IPS-18c (cell line): Measurements from ENCODE around the gene SF3A2.
A peak's percentile ranks its signal among the peaks of the same experiment; 100 is the strongest.

Experiments used
- H3K4me3 ChIP-seq: 2 replicates; pipeline ENCODE4 v1.7.0; 2013; ENCODE audit warnings: low read depth, mild to moderate bottlenecking, low read length, moderate library complexity; ENCODE audit not compliant: insufficient read depth
- H3K9me3 ChIP-seq: one replicate; pipeline ENCODE4 v1.6.1; 2013; ENCODE audit warnings: mild to moderate bottlenecking, low read length, moderate library complexity; ENCODE audit not compliant: control insufficient read depth, insufficient read depth

The SF3A2 gene, protein sequence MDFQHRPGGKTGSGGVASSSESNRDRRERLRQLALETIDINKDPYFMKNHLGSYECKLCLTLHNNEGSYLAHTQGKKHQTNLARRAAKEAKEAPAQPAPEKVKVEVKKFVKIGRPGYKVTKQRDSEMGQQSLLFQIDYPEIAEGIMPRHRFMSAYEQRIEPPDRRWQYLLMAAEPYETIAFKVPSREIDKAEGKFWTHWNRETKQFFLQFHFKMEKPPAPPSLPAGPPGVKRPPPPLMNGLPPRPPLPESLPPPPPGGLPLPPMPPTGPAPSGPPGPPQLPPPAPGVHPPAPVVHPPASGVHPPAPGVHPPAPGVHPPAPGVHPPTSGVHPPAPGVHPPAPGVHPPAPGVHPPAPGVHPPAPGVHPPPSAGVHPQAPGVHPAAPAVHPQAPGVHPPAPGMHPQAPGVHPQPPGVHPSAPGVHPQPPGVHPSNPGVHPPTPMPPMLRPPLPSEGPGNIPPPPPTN

GRCh38 chr19:2236314-2237050, at the start of gene SF3A2, which contains the start of gene PLEKHJ1:
Gene SF3A2 (plus strand): TSS chr19:2236824. CDS start chr19:2243419, 6,595 bp downstream.
Gene PLEKHJ1 (minus strand): TSS chr19:2236329. CDS start chr19:2236248, 81 bp downstream.
- Histone ChIP-seq H3K9me3 (no peaks in the 10 kb centered on the region), H3K4me3 (peak within 1 kb of the TSS; percentile 91)

DNA sequence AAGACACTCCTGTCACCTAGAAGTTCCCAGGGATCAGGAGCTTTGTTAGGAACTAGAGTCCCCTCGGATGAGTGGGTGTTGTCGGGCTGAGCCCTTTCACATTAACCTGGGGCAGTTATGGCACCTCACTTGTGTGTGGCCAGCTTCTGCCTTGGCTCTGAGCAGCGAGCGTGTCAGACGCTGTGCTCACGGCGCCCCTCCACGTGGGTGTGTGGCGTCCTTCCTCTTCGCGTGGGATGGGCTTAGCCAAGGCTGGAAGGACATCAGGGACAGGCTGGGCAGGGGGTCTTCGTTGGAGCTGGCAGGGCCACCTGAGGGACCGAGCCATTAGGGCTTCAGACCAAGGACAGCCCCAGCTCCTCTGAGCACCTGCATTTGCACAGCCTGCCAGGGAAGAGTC, 49.5 kb upstream of the SF3A2 start:
- Histone ChIP-seq H3K4me3 (no peak overlapping the region), H3K9me3 (no peaks in the 10 kb centered on the region)

DNA sequence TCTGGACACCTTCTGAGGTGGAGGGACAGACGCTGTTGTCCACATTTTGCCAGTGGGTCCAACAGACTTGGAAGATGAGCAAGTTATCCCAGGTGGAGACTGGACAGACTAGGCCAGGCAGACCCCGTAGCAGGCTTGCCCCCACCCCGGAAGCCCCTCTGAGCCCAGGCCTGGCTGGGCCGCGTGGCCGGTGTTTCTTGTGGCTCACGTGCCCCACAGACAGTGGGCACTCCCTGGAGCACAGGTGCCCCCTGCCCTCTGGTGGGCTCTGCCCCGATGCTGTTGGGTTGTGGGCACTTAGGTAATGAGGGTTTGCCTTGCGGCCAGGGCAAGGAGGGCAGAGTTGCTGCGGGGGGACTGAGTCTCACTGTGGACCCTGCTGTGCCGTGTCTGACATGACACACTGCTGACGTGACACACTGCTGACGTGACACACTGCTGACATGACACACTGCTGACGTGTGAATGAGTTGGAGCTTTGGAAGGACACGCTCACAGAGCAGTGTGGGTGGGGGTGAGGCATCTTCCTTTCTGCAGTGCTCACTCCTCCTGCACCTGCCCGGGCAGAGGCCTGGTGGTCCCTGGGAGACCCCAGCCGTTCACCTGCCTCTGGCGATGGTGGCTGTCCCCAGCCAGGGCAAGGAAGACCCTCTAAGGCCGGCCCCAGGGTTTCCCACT, 47.8 kb upstream of the SF3A2 start:
- Histone ChIP-seq H3K9me3 (no peaks in the 10 kb centered on the region), H3K4me3 (no peak overlapping the region)

DNA sequence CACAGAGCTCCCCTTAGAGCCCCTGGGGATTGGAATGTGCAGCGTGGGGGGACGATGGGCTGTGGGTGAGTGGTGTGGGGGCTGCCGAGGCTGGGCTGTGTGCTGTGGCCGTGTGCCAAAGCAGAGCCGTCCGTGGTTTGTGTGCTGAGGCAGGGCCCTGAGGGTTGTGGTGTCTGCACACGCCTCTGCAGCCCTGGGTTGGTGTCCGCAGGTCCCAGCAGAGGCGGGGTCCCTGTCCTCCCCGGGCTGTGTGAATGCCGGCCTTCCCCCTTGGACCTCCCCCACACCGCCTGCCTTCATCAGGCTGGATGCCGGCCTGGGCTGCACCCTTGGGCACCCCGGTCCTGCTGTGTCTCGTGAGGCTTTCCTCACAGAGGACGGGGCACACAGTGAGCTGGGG, 46.7 kb upstream of the SF3A2 start:
- H3K4me3 ChIP-seq, result no peak overlapping the region
- no peaks in the 10 kb centered on the region for H3K9me3 ChIP-seq

DNA sequence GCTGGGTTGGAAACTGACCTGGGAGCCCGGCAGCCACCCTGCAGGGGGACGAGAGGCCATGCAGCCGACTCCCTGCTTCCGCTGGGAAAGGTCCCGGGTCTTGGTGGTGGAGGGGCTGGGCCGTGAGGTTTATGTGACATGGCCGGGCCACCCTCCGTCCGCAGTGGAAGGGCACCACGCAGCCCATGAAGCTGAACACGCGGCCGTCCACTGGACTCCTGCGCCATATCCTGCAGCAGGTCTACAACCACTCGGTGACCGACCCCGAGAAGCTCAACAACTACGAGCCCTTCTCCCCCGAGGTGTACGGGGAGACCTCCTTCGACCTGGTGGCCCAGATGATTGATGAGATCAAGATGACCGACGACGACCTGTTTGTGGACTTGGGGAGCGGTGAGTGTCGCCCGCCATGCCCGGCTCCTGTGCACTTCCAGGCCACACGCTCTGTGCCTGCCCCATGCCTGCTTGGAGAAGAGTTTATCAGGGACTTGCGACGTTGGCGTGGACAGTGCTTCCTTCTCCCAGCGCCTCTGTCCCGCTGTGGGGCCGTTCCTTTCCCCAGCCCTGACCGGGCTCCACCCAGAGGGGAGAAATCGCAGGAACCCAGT, 45.7 kb upstream of the SF3A2 start:
- no peak overlapping the region for H3K4me3 ChIP-seq
- H3K9me3 ChIP-seq, result no peaks in the 10 kb centered on the region

DNA sequence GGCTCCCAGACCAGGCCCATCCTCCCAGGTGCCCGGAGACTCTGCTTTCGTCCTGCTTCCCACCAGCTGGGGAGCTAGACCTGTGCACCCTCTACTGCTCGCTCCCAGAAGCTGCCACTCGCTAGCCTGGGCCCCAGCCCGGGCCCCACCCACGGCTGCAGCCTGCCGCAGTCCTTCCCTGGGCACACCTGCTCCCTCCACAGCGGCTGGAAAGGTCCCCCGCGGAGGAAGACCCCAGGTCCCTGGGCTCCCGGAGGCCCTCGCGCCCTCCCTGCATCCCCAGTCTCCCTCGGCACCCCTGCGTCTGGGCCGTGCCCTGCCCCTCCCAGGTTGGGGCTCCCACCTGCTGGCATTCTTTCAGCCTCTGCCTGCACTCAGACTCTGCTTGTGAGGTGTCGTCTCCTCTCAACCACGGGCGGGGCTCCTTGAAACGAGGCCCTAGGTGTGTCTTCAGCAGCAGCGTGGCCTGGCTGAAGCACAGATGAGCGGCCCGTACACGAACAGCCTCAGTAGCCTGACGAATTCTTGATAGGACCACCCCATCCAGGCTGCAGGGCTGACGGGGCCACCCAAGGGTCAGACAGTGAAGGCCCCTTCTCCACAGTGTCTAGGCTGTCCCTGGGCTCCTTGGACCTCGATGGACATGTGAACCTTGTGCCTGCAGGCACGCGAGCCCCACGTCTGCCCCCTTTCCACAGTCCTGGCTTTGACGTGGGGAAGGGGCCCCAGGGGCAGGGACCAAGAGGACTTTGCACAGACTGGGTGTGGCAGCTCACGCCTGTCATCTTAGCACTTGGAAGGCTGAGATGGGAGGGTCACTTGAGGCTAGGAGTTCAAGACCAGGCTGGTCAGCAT, 44.9 kb upstream of the SF3A2 start:
- no peaks in the 10 kb centered on the region for H3K9me3 ChIP-seq

GRCh38 chr19:2192862-2193261, 43.8 kb upstream of the SF3A2 start:
- Histone ChIP-seq H3K4me3 (no peak overlapping the region), H3K9me3 (no peaks in the 10 kb centered on the region)

More for the DNA sequence above, 44.9 kb upstream of the SF3A2 start:
- no peak overlapping the region for H3K4me3 ChIP-seq

DNA sequence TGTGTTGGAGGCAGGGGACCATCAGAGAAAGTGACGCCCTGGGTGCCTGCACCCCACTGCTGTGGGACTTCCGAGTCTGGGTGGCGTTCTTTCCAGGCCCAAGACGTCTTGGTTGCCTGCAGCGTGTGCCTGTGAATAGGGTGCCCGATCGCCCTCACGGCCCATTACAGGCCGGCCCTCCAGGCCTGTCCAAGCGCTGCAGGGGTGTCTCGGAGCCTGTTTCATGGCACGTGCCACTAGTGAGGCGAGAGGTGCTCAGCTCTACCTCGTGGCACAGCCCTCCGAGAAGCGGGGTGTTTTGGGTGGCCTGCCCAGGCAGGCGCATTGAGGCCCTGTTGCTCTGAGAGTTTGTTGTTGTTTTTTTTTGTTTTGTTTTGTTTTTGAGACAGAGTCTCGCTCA, 42.8 kb upstream of the SF3A2 start:
- H3K4me3 ChIP-seq, result no peak overlapping the region
- H3K9me3 ChIP-seq, result no peaks in the 10 kb centered on the region

- no peaks in the 10 kb centered on the region for H3K9me3 ChIP-seq
- H3K4me3 ChIP-seq, result no peak overlapping the region
These were observed 42.0 kb upstream of the SF3A2 start for GRCh38 chr19:2194513-2195078.

DNA sequence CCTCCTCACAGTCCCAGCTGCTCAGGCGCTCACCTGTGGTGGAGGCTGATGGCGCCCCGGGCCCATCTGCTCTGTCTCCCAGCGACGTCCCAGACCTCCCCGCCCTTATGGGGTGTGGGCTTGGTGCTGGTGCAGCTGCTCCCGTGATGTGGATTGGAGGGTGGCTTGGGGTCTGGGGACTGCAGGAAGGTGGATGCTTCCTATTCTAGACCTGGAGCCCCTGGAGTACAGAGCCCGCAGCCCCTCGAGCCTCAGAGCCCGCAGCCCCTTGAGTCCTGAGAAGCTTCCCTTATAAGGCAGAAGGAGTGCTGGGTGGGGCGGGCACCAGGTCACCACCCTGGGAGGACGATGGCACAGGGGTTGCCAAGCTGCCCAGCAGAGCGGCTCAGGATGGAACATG, 41.3 kb upstream of the SF3A2 start:
- no peaks in the 10 kb centered on the region for H3K9me3 ChIP-seq
- no peak overlapping the region for H3K4me3 ChIP-seq

DNA sequence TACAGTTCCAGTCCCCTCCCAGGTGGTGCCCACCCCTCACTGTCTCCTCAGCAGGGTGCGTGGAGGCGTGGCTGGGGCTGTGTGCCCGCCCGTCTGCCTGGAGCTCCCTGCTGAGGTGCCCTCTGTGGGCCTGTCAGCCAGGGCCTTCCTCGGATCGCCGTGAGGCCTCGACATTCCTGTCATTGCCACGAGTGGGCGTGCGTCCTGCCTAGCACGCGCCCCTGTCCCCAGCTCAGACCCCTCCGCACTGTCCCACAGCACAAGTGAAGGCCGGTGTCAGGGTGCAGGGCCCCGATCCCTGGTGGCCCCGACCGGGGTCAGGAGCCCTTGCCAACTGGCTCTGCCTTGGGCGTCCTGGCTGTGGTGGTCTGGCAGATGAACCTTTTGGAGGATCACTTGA, 40.7 kb upstream of the SF3A2 start:
- H3K9me3 ChIP-seq, result no peaks in the 10 kb centered on the region
- no peak overlapping the region for H3K4me3 ChIP-seq

- Histone ChIP-seq H3K9me3 (no peaks in the 10 kb centered on the region), H3K4me3 (no peak overlapping the region)
These were observed 39.4 kb upstream of the SF3A2 start for GRCh38 chr19:2197270-2197669.

GRCh38 chr19:2198317-2198716, 38.3 kb upstream of the SF3A2 start:
- no peak overlapping the region for H3K4me3 ChIP-seq
- no peaks in the 10 kb centered on the region for H3K9me3 ChIP-seq

- no peak overlapping the region for H3K4me3 ChIP-seq
- no peaks in the 10 kb centered on the region for H3K9me3 ChIP-seq
These were observed 37.4 kb upstream of the SF3A2 start for GRCh38 chr19:2199215-2199614.

DNA sequence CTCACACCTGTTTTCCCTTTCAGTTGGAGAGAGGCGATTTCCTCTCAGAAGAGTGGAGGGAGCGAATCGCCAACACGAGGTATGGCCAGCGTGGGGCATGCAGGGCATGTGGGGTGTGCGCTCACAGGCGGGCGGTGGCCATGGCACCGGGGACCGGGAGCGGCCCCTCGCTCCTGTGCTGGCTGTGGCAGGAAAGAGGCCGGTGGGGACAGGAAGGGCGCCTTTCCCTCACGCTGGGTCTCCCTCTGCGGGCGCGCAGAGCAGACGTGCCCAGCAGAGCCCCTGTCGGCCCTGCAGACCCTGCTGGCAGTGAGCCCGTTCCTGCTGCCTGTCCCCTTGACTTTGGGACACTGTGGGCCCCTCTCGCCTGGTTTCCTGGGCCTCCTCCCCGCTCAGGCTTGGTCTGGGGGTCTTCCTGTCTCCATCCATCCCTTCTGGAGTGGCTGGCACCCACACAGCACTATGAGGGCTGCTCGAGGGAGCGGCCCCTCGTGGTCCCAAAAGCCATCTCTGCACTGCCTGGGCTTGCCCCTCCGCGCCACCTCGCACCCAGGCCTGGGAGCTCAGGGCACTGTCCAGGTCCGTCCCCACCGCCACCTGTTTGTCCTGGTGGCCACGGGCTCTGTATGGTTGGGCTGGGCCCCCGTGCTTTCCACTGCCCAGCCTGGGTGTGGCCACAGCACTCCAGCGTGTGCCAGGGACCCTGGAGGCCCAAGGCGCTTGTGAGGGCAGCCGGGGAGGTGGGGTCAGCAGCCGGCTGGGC, 36.6 kb upstream of the SF3A2 start:
- no peak overlapping the region; the same call in 1 of the 2 replicates for H3K4me3 ChIP-seq
- no peaks in the 10 kb centered on the region for H3K9me3 ChIP-seq
